ENCODE results near the gene FCRL6. TPM values are rescaled to one million over a fixed set of nuclear protein-coding genes. Genes with fewer than 3 reads are reported as not detected.

FCRL6 gene
- total RNA-seq, 1 donor from 2014 or later = 0.33 TPM

- peaks cover under 1% of the 10 kb centered on the region for H3K4me1 ChIP-seq
- intact Hi-C loops (cut with micrococcal nuclease) = no loop called here
These were observed 59.9 kb downstream of the FCRL6 start for GRCh38 chr1:159862031-159862430.

DNA sequence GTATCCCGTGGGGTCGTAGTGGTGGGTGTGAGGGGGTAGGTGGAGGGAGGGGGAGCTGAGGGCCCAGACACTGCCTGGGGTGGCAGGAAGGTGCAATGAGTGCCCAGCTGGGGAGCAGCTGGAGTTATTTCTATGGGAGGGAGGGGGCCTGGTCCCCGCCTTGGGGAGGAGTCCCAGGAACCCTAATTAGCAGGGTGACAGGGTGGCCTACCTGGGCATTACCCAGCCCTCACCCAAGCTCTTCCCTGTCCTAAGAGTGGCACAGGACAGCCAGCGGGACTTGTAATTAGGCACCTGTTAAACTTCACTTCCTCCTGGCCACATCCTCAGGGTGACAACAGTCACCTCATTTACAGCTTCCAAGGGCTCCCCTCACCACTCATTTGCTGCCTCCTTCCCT, 60.4 kb downstream of the FCRL6 start, which contains the start of gene VSIG8:
Gene VSIG8, minus strand, starts transcription at position 101 of the 400 bp plus-strand sequence. CDS start 136 bp downstream, outside the sequence.
- H3K4me1 ChIP-seq = peaks cover 6% of the 10 kb centered on the region

More at GRCh38 chr1:159862031-159862430, 59.9 kb downstream of the FCRL6 start:
- TF ChIP-seq, protein P1, sequence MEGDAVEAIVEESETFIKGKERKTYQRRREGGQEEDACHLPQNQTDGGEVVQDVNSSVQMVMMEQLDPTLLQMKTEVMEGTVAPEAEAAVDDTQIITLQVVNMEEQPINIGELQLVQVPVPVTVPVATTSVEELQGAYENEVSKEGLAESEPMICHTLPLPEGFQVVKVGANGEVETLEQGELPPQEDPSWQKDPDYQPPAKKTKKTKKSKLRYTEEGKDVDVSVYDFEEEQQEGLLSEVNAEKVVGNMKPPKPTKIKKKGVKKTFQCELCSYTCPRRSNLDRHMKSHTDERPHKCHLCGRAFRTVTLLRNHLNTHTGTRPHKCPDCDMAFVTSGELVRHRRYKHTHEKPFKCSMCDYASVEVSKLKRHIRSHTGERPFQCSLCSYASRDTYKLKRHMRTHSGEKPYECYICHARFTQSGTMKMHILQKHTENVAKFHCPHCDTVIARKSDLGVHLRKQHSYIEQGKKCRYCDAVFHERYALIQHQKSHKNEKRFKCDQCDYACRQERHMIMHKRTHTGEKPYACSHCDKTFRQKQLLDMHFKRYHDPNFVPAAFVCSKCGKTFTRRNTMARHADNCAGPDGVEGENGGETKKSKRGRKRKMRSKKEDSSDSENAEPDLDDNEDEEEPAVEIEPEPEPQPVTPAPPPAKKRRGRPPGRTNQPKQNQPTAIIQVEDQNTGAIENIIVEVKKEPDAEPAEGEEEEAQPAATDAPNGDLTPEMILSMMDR (IDR thresholded peaks at IDR 0.05; ENCODE audit: borderline replicate concordance) = no peak
- H3K9me3 ChIP-seq (replicated peaks) = no peaks in the 10 kb centered on the region
- no peak overlapping the region for H3K4me3 ChIP-seq
- no peak overlapping the region for H3K27ac ChIP-seq (replicated peaks)
- DNase-seq = no peak
- no peaks in the 10 kb centered on the region for H3K36me3 ChIP-seq
- peaks cover 12% of the 10 kb centered on the region for H3K27me3 ChIP-seq (ENCODE audit: low read depth)

DNA sequence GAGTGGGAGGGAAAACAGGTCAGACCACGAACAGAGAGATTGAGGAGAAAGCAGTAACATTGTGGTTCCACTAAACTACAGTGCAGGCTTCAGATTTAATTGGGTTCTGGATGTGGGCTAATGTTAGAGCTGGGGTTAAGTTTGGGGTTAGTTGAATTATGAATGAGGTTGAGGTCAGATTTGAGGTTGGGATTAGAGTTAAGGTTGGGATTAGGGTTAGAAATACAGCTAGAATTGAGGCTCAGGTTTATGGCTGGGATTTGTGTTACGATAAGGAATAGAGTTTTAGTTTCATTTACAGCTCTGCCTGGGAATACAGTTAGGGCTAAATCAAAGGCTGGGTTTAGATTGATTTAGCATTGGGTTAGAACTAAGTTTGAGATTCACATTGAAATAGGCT, 62.1 kb downstream of the FCRL6 start:
- H3K27me3 ChIP-seq (ENCODE audit: low read depth) = peaks cover 12% of the 10 kb centered on the region
- no peaks in the 10 kb centered on the region for H3K9me3 ChIP-seq (replicated peaks)
- intact Hi-C loops (cut with micrococcal nuclease) = no loop called here
- H3K4me3 ChIP-seq = no peak overlapping the region
- no peaks in the 10 kb centered on the region for H3K36me3 ChIP-seq
- H3K4me1 ChIP-seq = peaks cover 17% of the 10 kb centered on the region
- DNase-seq = no peak
- H3K27ac ChIP-seq (replicated peaks) = no peak overlapping the region
- TF ChIP-seq, protein P1 (IDR thresholded peaks at IDR 0.05; ENCODE audit: borderline replicate concordance) = no peak

More for the DNA sequence above, 60.4 kb downstream of the FCRL6 start, which contains the start of gene VSIG8:
- Histone ChIP-seq H3K9me3 (replicated peaks) (no peaks in the 10 kb centered on the region), H3K4me3 (no peak within 1 kb of the TSS), H3K36me3 (no peaks in the 10 kb centered on the region), H3K27ac (replicated peaks) (no peak within 1 kb of the TSS), H3K27me3 (ENCODE audit: low read depth) (peaks cover 12% of the 10 kb centered on the region)
- DNase-seq = no peak
- intact Hi-C loops (cut with micrococcal nuclease) = no loop called here
- TF ChIP-seq, protein P1 (IDR thresholded peaks at IDR 0.05; ENCODE audit: borderline replicate concordance) = no peak

Other genes with a start within 250 kb of the FCRL6 start
- gene APCS, start 214.5 kb upstream of the FCRL6 start, total RNA-seq = not detected
- gene CRP, start 87.8 kb upstream of the FCRL6 start, total RNA-seq = not detected
- gene DUSP23, start 21.4 kb upstream of the FCRL6 start, total RNA-seq = 15.0 TPM
- gene SLAMF8, start 24.5 kb downstream of the FCRL6 start, total RNA-seq = 1.7 TPM
- gene VSIG8, start 60.3 kb downstream of the FCRL6 start, total RNA-seq = not detected
- 1.1 TPM for gene CFAP45, start 97.8 kb downstream of the FCRL6 start, total RNA-seq
- gene TAGLN2, start 123.1 kb downstream of the FCRL6 start, total RNA-seq = 110 TPM
- 0.25 TPM for gene IGSF9, start 143.3 kb downstream of the FCRL6 start, total RNA-seq
- gene SLAMF9, start 151.9 kb downstream of the FCRL6 start, total RNA-seq = not detected
- 2.5 TPM for gene PIGM, start 229.6 kb downstream of the FCRL6 start, total RNA-seq